GM12891 (cell line): Measurements from ENCODE around the gene FBXL7.

Source experiments
- PAX5 ChIP-seq: IDR thresholded peaks from 2 replicates; pipeline ENCODE4 v1.6.1; 2011; ENCODE audit warnings: low read length, moderate library complexity, mild to moderate bottlenecking; ENCODE audit not compliant: insufficient read depth, severe bottlenecking
- POLR2A ChIP-seq: IDR thresholded peaks from 2 replicates; pipeline ENCODE4 v1.6.1; 2011; ENCODE audit warnings: low read depth, low read length, control low read depth
- POLR2AphosphoS5 ChIP-seq: IDR thresholded peaks from 2 replicates; pipeline ENCODE4 v1.6.1; 2011; ENCODE audit warnings: low read depth, low read length, control low read depth
- TAF1 ChIP-seq: IDR thresholded peaks from 2 replicates; pipeline ENCODE4 v1.6.1; 2011; ENCODE audit warnings: low read depth, low read length, control low read depth

GRCh38 chr5:15719784-15720183 lies 219.8 kb downstream of the FBXL7 start:
- TF ChIP-seq POLR2A (no peak), POLR2AphosphoS5 (no peak), TAF1 (no peak), PAX5 (no peak)
